GM19023 (cell line): ENCODE data around the gene METTL16.
"Not testable (repeated sequence)": the region's sequence is repeated elsewhere in the genome, so short reads cannot be mapped to it uniquely, and the experiment has no call there.

Experiments used
- ATAC-seq: cut with Tn5 transposase; IDR thresholded peaks from one replicate; pipeline ENCODE4 v1.9.1; 2021; ENCODE audit warnings: mild to moderate bottlenecking, moderate library complexity; ENCODE audit not compliant: unreplicated experiment

Gene METTL16

DNA sequence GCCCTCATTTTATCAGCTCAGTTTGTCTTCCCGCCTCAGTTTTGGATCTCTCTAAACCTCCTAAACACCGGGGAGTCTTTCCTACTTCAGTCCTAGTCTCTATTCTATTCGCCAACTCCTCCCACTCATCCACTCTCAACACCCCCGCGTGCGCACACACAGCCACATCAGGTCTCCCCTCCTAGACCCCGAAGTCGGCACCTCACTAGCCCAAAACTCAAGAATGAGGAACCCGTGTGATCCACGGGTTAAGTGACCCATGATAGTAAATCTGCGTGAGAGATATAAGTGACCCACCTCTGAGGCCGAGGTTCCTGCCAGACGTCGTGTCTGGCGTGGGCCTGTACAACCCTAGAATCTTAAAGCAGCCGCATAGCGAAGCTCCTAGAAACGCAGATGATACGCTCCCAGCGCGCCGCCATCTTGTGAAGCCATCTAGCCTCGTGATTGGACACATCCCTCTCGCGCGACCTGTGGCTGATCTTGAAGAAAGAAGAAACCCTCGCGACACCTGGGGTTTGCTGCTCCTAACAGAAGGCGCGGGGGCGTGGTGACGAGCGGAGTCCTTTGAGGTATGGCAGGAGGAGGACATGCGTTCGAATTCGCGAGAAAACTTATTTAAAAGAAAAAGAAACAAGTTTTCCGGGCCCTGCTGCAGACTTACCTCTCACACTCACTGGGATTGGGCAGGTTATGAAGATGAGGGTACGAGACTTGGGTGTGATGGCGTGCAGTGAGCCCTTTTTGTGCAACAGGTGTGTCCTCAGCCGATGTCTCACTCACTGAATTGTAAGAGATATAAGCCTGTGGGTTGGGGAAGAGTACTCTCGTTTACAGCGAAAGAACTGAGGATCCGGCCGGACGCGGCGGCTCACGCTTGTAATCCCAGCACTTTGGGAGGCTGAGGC is at the start of gene METTL16:
TSS of gene METTL16 (minus strand) at position 427 of the 908 bp plus-strand sequence. CDS start 9,557 bp downstream, outside the sequence.
- ATAC-seq: peak; percentile 97

- no peak for ATAC-seq
These were observed 49.0 kb upstream of the METTL16 start for GRCh38 chr17:2560658-2561057.

DNA sequence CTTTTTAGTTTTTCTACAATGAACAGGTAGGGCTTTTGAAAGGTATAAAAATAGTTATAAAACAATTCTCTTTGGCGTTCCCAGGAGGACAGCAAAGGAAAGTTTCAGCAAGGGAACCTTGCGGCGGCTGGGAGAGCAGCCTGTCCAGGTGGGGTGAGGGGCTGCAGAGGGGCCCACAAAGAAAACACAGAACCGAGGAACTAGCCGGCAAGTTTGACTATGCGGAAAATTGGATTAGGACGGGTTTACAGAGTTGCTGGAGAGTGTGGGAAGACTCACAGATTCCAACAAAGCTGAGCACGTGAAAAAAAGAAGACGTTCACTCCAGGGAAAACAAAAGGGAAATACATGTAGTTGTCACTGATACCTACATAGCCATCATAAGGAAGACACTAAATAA is 40.2 kb upstream of the METTL16 start:
- no peak for ATAC-seq

- ATAC-seq: no peak
These were observed 39.8 kb upstream of the METTL16 start for GRCh38 chr17:2551493-2551892.

- ATAC-seq: no peak
These were observed 37.9 kb upstream of the METTL16 start for GRCh38 chr17:2549392-2550211.

- ATAC-seq: not testable (repeated sequence)
These were observed 36.3 kb upstream of the METTL16 start for GRCh38 chr17:2548026-2548425.

DNA sequence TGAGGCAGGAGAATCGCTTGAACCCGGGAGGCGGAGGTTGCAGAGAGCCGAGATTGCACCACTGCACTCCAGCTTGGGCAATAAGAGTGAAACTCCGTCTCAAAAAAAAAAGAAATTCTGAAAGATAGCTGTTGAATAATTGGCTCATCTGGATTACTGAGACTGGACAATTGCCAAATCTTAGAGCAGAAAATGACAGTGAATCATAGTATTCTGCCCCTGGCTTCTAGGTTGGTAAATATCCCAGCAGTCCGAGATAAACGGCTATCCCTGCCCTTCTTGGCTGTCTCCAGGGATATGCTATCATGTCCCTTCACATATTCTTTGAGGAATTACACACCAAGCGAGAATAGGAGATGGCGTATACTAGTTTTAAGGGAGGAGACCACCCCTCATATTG is 35.5 kb upstream of the METTL16 start:
- no peak for ATAC-seq

GRCh38 chr17:2545393-2545792 is 33.7 kb upstream of the METTL16 start:
- no peak for ATAC-seq

- ATAC-seq: no peak
These were observed 30.8 kb upstream of the METTL16 start for GRCh38 chr17:2542456-2542855.

DNA sequence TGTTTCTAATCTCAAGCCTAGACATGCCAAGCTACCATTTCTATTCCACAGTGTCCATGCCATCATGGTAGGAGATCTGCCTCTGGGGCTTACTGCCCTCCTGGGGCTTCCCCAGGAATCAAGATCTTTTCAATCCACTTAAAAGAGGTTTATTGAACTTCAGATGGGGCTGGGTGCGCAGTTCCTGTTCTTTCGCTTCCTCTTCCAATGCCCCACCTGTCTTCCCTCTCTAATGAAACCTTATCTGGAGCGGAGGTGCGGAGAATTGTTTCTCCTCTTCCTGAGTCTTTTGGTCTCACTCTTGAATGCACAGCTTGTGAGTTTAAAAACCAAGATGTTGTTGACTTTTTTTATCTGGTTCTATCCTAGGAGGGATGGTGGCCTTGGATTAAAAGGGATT is 30.4 kb upstream of the METTL16 start:
- no peak for ATAC-seq

DNA sequence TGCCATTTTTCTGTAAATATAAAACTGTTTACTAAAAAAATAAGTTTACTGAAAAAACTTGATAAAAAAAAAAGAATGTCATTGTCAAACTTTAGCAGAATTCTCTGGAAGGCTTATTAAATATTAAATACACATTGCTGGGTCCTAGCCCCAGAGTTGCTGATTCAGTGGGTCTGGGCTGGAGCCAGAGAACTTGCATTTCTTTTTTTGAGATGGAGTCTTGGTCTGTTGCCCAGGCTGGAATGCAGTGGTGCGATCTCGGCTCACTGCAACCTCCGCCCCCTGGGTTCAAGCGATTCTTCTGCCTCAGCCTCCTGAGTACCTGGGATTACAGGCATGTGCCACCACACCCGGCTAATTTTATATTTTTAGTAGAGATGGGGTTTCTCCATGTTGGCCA is 25.9 kb upstream of the METTL16 start:
- not testable (repeated sequence) for ATAC-seq

DNA sequence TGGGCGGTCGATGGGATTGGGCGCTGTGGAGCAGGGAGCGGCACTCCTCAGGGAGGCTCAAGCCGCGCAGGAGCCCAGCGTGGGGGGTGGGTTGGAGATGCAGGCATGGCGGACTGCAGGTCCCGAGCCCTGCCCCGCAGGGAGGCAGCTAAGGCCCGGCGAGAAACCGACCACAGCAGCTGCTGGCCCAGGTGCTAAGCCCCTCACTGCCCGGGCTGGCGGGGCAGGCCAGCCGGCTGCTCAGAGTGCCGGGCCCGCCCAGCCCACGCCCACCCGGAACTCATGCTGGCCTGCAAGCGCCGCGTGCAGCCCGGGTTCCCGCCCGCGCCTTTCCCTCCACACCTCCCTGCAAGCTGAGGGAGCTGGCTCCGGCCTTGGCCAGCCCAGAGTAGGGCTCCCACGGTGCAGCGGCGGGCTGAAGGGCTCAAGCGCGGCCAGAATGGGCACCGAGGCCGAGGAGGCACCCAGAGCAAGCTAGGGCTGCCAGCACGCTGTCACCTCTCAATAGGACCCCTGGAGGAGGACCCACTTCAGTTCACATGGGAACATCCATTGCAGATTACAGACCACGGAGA is 20.5 kb upstream of the METTL16 start:
- no peak for ATAC-seq

GRCh38 chr17:2531243-2531954 is 19.7 kb upstream of the METTL16 start:
- not testable (repeated sequence) for ATAC-seq

- ATAC-seq: not testable (repeated sequence)
These were observed 10.2 kb upstream of the METTL16 start for GRCh38 chr17:2521775-2522410.

DNA sequence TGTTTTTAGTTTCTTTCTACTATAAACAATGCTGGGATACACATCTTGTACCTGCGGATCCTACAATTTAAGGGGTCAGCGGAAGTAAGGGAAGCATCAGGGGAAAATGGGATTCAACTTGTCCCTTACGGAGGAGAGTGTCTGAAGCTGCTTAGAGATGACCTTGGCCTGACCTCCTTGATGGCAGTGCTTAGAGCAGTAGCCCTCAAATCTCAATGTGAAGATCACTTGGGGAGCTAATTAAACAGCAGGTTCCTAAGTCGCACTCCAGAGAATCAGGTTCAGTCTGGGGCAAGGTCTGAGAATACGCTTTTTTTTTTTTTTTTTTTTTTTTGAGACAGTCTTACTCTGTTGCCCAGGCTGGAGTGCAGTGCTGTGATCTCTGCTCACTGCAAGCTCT is 9.6 kb upstream of the METTL16 start:
- no peak for ATAC-seq

DNA sequence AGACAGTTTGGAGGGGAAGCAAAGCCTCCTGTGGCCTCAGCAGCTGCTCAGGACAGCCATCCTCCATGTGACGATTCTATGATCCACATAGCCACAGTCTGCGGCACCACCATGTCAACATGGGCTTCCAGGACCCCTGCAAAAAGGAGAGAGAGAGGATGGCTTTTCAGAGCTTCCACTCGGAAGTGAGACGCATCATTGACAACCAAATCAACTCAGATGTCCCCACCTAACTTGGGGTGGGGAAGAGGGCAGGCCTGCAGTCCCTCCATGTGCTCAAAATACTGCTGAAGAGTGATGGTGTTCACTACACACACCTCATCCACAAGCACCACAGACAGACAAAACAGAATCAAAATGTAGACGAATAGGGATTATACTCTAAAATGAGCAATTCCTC is 5.9 kb upstream of the METTL16 start:
- ATAC-seq: no peak

- no peak for ATAC-seq
These were observed 588 bp downstream of the METTL16 start for GRCh38 chr17:2511138-2511461.

GRCh38 chr17:2510559-2510958 is 1.1 kb downstream of the METTL16 start:
- no peak for ATAC-seq

GRCh38 chr17:2508035-2508434 is 3.7 kb downstream of the METTL16 start:
- no peak for ATAC-seq

- not testable (repeated sequence) for ATAC-seq
These were observed 4.7 kb downstream of the METTL16 start for GRCh38 chr17:2507015-2507414.
